ENCODE results near the gene RPL31.

DNA sequence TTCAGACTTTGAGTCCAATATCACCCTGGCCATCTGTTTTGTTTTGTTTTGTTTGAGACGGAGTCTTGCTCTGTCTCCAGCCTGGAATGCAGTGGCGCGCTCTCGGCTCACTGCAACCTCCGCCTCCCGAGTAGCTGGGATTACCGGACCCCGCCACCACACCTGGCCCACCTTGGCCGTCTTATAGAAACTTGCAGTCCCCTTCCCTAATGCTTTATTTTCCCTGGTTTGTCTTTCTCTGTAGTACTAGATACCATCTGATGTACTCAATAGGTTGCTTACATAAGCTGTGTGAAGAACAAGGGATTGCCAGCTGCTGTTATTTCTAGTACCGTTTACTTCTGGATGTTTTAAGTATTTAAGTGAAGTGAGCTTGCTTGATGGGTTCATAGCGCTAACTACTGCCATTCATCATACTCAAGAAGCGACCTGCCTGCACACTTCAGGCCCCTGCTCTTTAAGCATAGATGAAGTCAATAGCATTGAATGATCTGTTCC lies 1.2 kb downstream of the RPL31 start:
- TF ChIP-seq CTCF (IDR thresholded peaks at IDR 0.05): no peak
- TF ChIP-seq POLR2A (IDR thresholded peaks at IDR 0.05): no peak
